ENCODE measurements around the gene ZBTB16. TPM values are rescaled to one million over a fixed set of nuclear protein-coding genes. Genes with fewer than 3 reads are reported as not detected.

Gene ZBTB16
- polyA plus RNA-seq, 1 donor (not counting 4 experiments of a cell fraction or from before 2014, with no cell fraction given), result 0.18 TPM

- H3K9me3 ChIP-seq (ENCODE audit: control insufficient read depth, low read depth, low read length), result no peaks in the 10 kb centered on the region
- no peak overlapping the region for H3K4me2 ChIP-seq (ENCODE audit: control insufficient read depth, extremely low read depth, insufficient read depth, low read depth, low read length)
- FAIRE-seq (no peak), DNase-seq (ENCODE audit: low read depth, low spot score) (no peak)
- no peaks in the 10 kb centered on the region for H3K4me1 ChIP-seq (ENCODE audit: control insufficient read depth, extremely low read depth, insufficient read depth, low read length)
- peaks cover 4% of the 10 kb centered on the region for H3K27me3 ChIP-seq (ENCODE audit: control insufficient read depth, extremely low read depth, insufficient read depth, low read length)
- no peaks in the 10 kb centered on the region for H3K79me2 ChIP-seq (ENCODE audit: control insufficient read depth, insufficient read depth, low read length)
- no peaks in the 10 kb centered on the region for H3K36me3 ChIP-seq (ENCODE audit: control insufficient read depth in 2 of 2, extremely low read depth in 1 of 2, insufficient read depth in 2 of 2, low read length in 2 of 2)
- H3K9ac ChIP-seq (ENCODE audit: control insufficient read depth, extremely low read depth, insufficient read depth, low read length), result no peak overlapping the region
- H4K20me1 ChIP-seq (ENCODE audit: control insufficient read depth, extremely low read depth, insufficient read depth, low read length), result no peaks in the 10 kb centered on the region
- TF ChIP-seq CTCF (optimal IDR thresholded peaks at IDR 0.05 in 1 of 3, IDR thresholded peaks at IDR 0.05 in 1 of 3, conservative IDR thresholded peaks at IDR 0.05 in 1 of 3; ENCODE audit: extremely low read depth in 1 of 3, insufficient read depth in 2 of 3, low read length in 3 of 3), result no peak
- no peak for TF ChIP-seq EZH2 (IDR thresholded peaks at IDR 0.05; ENCODE audit: low read length)
- no peaks in the 10 kb centered on the region for H3K9me1 ChIP-seq (ENCODE audit: control insufficient read depth, extremely low read depth, insufficient read depth, low read length)
- no peak overlapping the region for H3K4me3 ChIP-seq (ENCODE audit: control insufficient read depth in 2 of 3, extremely low read depth in 1 of 3, insufficient read depth in 2 of 3, low read depth in 1 of 3, low read length in 3 of 3)
- H3K27ac ChIP-seq (ENCODE audit: control insufficient read depth, insufficient read depth, low read length), result no peak overlapping the region
- dilution Hi-C loops (cut with MboI; ENCODE audit: extremely low pct_ligation_motif_present, low sequenced_read_pairs), result no loop called here
- H2AFZ ChIP-seq (ENCODE audit: control insufficient read depth, low read length), result no peak overlapping the region
Observed at GRCh38 chr11:114192841-114193389, 133.4 kb downstream of the ZBTB16 start.

- no peak overlapping the region for H3K9ac ChIP-seq (ENCODE audit: control insufficient read depth, extremely low read depth, insufficient read depth, low read length)
- no peaks in the 10 kb centered on the region for H3K4me1 ChIP-seq (ENCODE audit: control insufficient read depth, extremely low read depth, insufficient read depth, low read length)
- H3K79me2 ChIP-seq (ENCODE audit: control insufficient read depth, insufficient read depth, low read length), result no peaks in the 10 kb centered on the region
- no peaks in the 10 kb centered on the region for H3K9me1 ChIP-seq (ENCODE audit: control insufficient read depth, extremely low read depth, insufficient read depth, low read length)
- H3K36me3 ChIP-seq (ENCODE audit: control insufficient read depth in 2 of 2, extremely low read depth in 1 of 2, insufficient read depth in 2 of 2, low read length in 2 of 2), result no peaks in the 10 kb centered on the region
- DNase-seq (ENCODE audit: low read depth, low spot score), result no peak
- FAIRE-seq, result no peak
- H3K27me3 ChIP-seq (ENCODE audit: control insufficient read depth, extremely low read depth, insufficient read depth, low read length), result peaks cover 11% of the 10 kb centered on the region
- H3K9me3 ChIP-seq (ENCODE audit: control insufficient read depth, low read depth, low read length), result no peaks in the 10 kb centered on the region
- H3K27ac ChIP-seq (ENCODE audit: control insufficient read depth, insufficient read depth, low read length), result no peak overlapping the region
- H3K4me3 ChIP-seq (ENCODE audit: control insufficient read depth in 2 of 3, extremely low read depth in 1 of 3, insufficient read depth in 2 of 3, low read depth in 1 of 3, low read length in 3 of 3), result no peak overlapping the region
- dilution Hi-C loops (cut with MboI; ENCODE audit: extremely low pct_ligation_motif_present, low sequenced_read_pairs), result no loop called here
- no peak for TF ChIP-seq CTCF (optimal IDR thresholded peaks at IDR 0.05 in 1 of 3, IDR thresholded peaks at IDR 0.05 in 1 of 3, conservative IDR thresholded peaks at IDR 0.05 in 1 of 3; ENCODE audit: extremely low read depth in 1 of 3, insufficient read depth in 2 of 3, low read length in 3 of 3)
- TF ChIP-seq EZH2 (IDR thresholded peaks at IDR 0.05; ENCODE audit: low read length), result no peak
- H3K4me2 ChIP-seq (ENCODE audit: control insufficient read depth, extremely low read depth, insufficient read depth, low read depth, low read length), result no peak overlapping the region
- no peak overlapping the region for H2AFZ ChIP-seq (ENCODE audit: control insufficient read depth, low read length)
- H4K20me1 ChIP-seq (ENCODE audit: control insufficient read depth, extremely low read depth, insufficient read depth, low read length), result no peaks in the 10 kb centered on the region
Observed at GRCh38 chr11:114193730-114194679, 134.5 kb downstream of the ZBTB16 start.
